ENCODE measurements around the gene RALGAPA1.
"Not testable (repeated sequence)": the region's sequence is repeated elsewhere in the genome, so short reads cannot be mapped to it uniquely, and the experiment has no call there.

RALGAPA1 gene

DNA sequence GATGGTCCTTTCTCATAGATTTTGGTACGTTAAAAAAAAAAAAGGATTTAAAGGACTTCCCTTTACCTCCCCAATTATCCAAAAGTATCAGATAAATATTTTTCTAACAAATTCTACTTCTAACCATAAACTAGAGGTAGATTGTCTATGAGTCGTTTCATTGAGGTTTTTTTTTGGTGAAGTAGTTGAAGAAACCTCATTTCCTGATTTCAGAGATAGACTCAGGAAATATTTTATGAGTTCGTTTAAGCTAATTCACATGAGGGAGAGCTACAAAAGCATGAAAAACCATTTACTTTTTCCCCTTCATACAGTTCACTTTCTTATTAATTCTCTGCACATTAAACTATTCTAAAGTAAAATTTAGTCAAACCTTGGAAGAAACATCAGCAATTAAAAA is 112.5 kb downstream of the RALGAPA1 start:
- DNase-seq = no peak

DNA sequence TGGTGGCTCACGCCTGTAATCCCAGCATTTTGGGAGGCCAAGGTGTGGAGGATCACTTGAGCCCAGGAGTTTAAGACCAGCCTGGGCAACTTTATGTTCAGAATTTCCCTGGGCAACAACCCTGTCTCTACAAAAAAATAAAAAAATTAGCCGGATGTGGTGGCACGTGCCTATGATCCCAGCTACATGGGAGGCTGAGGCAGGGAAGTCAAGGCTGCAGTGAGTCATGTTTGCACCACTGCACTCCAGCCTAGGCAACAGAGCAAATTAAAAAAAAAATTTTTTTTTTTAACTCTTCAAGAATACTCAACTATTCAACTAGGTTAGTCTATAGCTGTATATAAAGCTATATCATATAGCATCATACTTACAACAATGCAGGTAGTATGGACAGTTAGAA is 113.0 kb downstream of the RALGAPA1 start:
- no peak for DNase-seq

DNA sequence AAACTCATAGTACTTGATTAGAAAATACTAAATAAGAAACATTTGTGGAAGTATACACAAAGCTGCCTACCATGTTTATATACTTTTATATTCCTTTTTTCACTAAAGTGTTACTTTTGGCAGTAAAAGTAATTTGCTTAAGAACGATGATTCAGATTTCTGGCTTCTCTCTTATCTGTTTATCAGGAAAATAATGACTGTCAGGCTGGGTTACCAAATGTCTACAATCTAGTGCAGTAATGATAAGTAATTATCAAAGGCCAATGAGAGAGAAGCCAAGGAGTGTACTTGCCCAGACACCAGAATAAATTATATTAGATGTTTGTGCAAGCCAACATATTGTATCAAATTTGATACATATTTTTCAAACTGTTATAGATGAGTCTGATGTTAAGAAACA is 113.4 kb downstream of the RALGAPA1 start:
- DNase-seq = no peak

DNA sequence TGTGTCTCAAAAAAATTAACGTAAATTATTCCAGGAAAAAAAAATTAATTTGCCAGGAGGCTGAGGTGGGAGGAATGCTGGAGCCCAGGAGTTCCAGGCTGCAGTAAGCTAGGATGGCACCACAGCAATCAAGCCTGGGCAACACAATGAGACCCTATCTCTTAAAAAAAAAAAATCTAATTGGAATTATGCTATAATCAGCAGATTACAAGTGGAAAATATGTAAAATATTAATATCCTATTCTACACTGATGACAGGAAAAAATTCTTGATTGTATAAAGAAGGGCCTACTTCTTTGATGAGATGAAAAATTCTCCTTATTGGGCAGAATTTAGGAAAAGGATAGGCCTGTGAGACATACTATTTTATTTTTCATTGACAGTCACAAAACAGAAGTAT is 114.0 kb downstream of the RALGAPA1 start:
- no peak for DNase-seq

DNA sequence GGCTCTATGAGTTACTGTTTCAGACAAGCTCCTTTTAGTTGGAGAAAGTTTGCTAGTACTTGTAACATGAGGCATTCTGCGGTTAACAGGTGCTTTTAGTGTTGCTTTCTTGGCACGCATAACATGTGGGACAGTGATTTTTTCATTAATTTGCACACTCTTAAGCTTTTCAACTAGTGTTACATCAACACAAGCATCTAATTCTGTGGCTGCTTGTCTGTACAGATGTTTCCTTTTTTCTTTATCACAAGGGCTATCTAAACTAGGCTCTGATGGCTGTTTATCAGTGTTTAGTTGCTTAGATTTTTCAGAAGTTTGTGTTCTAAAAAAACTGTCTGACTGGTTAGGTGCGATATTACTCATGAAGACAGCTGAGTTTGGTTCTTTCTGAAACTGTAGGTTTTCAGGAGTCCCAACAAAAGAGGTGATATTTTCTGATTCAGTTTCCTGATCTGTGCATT is 120.1 kb downstream of the RALGAPA1 start:
- DNase-seq = no peak

DNA sequence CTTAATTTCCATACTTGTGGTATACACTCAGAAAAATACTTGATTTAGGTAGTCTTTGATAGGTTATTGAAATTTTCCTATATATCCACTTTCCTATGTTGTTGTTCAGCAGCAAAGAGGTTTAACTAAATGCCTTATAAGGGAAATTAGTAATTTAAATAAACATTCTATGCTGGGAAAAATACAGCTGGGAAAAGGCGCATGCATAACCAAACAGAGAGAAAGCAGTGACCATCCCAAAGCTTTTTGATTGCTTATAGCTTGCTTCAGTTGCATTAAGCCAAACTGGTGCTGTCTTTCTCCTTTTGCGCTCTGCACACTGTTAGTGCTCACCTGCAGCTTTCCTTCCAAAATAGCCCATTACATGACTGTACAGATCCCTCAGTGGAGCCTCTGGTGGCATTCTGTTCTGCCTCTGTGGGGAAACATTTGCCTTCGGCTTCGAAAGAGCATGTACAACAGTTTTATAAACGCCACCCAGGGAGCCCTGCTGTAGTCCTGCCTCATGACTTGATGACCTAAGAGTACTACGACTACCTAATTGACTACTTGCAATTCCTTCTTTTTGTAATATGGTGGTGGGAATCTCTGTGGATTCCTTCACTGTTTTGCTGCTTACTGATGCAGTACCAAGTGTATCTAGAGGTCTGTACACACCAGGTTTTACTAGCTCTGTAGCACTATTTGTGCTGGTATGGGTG is 120.8 kb downstream of the RALGAPA1 start:
- no peak for DNase-seq

DNA sequence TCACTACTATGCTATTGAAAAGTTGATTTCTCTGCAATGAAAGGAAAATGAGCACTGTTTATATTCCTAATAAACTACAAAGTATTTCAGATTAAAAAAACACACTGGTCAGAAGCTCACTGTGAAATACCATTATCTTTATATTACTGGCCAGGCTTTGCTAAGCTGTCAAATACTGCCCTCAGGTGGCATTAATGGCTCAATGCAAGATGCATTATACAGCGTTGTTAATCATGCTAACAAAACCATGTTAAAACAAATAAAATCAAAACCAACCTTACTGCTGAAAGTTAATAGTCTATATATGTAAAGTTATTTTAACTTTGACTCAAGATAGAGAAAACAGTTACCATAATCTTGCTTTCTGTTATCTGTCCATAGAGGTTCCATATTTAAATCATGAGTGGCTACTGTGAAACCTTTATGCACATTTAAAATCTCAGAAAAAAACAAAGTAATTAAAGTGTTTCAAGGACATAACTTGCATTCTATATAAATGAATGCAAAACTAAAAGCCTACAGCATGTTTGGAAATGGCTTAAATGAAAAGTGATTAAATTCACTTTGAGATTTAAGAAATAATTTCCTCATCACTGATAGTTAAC is 121.7 kb downstream of the RALGAPA1 start:
- no peak for DNase-seq

DNA sequence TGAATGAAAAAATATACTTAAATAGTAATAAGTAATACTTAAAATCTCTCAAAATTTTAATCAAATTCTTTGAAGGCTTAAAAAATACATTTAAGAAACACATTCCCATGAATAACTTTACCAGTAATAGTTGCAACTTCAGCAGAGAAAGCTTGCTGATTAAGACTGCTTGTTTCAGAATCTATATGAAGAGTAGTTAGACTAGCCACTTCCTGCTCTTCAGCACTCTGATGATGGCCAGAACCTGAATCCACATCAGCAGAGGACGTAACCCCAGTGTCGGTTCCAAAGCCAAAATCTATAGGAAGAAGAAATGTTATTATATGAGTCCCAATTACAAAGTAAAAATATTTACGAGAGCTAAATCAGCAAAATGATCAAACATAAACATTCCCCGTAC is 125.4 kb downstream of the RALGAPA1 start:
- not testable (repeated sequence) for DNase-seq

DNA sequence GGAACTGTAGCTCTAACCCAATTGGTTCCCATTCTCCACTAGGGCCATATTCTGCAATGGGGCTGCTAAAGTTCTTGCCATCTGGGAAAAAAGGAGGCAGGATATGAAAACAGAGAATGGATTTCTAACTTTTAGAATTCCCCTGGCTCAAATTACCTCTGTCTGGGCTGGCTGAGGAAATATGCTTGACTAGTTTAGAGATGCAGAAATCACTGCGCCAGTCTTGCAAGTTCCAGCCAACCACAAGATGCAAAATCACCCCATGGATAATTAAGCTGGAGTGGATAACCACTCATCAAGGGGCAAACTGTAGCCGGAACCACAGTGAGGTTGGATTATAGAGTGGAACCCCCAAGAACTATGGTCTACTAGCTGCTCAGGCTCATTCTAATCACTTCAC is 126.3 kb downstream of the RALGAPA1 start:
- DNase-seq = no peak

DNA sequence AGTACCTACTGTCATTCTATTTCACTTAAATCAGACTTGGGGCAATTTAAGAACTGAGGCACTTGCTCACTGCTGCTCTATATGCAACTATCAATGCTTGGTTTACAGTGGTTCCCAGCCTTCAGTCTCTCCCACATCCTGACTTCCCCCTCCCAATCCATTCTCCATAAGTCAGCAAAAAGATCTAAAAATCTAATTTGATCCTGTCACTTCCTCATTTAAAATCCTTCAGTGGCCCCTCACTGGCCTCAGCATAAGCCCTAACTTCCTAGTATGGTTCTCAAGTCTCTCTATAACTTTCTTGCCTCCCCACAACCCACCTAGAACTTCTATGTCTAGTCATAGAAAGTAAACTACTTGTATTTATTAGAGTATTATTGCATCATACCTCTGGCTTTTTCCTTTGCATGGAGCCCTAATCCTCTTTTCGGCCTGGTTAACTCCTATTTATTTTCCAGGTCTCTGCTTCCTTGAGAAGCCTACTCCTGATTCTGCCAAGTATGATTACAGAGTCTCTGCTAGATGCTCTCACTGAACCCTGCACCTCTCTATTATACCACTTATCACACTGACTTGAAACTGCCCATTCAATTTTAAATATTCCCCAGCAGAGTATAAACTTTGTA is 130.6 kb downstream of the RALGAPA1 start:
- no peak for DNase-seq

DNA sequence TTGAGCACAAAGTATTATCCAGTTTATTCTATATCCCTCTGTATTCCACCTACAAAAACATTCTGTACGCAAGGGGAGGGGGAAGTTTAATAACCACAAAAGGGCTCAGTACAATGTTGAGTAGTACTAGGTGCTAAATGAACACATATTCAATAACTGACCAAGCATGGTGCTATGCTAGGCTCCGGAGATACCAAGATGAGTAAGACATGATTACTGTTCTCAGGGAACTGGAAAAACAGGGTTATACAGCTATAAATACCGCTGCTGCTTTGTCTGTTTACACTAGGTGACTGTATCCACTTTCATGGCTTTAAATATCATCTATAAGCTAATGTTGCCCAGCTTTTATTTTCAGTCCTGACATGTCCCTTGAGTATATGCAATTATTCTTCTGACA is 139.3 kb downstream of the RALGAPA1 start:
- DNase-seq = no peak

DNA sequence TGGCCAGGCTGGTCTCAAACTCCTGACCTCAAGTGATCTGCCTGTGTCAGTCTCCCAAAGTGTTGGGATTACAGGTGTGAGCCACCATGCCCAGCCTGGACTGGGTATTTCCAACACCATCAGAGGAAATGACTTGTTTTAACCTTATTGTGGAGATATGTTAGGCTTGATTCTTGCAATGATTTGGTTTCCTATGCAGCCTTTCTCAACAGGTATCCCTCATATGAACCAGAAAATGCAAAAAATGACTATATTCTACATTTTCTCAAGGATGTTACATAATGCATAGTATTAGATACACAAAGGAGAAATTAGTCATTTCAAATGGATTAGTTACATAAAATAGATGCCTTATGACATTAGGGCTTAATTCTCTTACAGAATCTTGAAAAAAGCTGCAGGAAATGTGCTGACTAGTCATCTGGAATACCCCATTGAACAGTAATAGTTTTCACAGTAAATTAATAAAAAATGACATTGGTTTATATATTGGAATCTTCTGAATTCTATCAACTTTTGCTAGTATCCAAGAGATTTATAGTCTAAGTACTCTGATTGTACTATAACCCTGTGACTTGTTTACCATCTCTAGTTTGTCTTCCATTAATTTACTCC is 142.6 kb downstream of the RALGAPA1 start:
- no peak for DNase-seq

DNA sequence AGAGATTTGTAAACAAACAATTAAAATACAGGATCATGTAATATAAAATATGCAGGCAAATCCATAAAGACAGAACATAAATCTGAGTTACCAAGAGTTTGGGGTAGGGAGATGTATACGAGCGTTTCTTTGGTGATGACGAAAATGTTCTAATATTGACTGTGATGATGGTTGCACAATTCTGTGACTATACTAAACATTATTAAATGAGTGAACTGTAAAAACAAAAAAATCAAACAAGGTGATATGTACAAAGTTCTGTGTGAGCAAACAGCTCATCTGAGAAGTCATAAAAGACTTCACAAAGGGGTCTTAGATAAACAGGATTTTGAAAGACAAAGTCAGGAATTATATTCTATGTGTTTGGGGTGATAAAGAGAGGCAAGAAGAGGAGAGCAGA is 147.2 kb downstream of the RALGAPA1 start:
- no peak for DNase-seq

DNA sequence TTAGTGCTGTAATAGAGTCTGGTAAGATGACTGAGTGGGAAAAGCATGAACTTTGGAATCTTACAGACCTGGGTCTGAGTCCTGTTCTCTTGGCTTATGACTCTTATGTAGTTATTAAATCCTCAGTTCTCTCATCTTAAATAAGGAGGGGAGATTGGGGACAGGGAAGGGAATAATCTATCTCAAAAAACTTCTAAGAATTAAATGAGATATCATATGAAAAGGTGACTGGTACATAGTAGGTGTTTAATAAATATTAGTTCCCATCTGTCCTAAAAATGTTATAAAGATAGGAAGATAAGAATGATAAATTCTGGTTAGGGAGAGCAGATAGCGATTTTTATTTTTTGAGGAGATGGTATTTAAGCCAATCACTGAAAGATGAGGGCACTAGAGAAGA is 156.1 kb downstream of the RALGAPA1 start:
- DNase-seq = no peak

DNA sequence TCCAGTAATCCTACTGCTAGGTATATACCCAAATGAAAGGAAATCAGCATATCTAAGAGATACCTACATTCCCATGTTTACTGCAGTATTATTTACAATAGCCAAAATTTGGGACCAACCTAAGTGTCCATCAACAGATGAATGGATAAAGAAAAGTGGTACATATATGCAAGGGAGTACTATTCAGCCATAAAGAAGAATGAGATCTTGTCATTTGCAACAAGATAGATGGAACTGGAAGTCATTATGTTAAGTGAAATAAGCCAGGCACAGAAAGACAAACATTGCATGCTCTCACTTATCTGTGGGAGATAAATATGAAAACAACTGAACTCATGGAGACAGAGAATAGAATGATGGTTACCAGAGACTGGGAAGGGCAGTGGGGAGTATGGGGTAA is 165.6 kb downstream of the RALGAPA1 start:
- DNase-seq = no peak

DNA sequence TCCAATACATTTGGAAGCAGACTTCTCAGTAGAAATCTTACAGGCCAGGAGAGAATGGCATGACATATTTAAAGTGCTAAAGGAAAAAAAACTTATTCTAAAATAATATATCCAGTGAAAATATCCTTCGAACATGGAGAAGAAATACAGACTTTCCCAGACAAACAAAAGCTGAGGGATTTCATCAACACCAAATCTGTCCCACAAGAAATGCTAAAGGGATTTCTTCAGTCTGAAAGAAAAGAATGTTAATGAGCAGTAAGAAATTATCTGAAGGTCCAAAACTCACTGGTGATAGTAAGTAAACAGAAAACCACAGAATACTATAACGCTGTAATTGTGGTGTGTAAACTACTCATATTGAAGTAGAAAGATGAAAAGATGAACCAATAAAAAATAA is 171.2 kb downstream of the RALGAPA1 start:
- no peak for DNase-seq

DNA sequence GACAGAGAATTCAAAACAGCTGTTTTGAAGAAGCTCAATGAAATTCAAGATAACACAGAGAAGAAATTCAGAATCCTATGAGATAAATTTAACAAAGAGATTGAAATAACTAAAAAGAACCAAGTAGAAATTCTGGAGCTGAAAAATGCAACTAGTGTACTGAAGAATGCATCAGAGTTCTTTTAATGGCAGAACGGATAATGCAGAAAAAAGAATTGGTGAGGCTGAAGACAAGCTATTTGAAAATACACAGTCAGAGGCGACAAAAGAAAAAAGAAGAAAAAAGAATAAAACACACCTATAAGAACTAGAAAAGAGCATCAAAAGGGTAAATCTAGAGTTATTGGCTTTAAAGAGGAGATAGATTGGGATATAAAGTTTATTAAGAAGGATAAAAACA is 171.8 kb downstream of the RALGAPA1 start:
- DNase-seq = no peak

DNA sequence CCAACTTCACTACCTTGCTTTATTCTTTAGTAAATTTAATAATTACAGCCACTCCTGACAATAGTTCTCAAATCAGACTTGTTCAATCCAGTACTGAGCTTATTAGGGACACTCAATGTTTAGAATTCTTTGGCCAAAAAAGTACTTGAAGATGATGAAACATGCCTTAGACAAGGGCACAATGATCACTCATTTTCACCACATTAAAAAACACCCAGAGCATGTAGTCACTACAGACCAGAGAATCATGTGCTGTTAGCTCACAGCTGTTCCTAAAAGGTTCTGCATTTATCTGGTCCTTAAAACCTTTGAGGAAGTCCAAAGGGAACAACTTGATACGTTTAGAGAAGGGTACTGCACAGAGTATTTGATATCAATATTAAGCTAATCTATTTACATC is 176.4 kb downstream of the RALGAPA1 start:
- DNase-seq = no peak

DNA sequence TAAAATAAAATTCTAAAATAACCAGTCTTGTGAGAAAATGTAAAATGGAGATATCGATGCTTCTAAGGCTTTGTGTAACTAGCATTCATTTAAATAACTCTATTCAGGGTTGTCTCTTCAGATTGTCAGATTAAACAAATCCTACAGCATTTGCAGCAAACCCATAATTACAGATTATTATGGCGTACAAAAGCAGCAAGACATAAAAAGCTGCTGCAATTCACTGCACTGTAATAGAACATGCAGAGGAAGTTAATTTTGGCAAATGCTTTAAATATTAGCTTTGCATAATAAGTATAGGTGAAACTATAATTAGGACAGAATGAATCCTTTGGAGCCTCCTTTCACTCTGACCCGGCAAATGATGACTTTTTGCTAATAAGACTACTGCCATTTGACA is 176.8 kb downstream of the RALGAPA1 start:
- DNase-seq = no peak

DNA sequence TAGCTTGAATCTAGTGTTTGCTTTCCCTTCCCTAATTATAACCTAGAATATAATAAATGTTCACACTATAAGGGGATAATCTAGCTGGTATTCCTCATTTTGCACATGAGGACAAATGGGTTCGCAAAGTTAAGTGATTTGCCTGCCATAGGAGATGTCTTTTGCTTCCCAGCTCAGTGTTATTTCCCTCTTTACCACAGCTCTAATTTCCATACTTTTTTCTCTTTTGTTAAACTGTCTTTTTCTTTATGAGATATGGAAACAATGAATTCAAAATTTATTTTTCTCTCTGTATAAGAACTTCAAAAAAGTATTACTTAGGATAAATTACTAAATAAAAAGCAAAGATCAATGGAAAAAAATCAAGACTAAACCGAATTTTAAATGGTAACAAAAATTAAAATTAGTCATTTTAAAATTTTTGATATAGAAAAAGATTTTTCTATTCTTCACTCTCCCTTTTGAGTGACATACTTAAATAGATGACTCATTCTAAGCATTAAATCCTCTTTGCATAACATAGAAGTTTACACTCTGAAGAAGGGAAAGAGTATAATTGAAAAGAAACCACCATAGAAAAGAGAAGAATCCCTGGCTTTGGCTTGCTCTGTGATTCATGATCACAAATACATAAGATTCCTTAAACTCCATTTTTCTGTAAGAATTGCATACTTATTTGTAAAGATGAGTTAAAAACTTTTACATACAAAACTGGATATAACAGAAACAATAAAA is 177.9 kb downstream of the RALGAPA1 start:
- DNase-seq = no peak

DNA sequence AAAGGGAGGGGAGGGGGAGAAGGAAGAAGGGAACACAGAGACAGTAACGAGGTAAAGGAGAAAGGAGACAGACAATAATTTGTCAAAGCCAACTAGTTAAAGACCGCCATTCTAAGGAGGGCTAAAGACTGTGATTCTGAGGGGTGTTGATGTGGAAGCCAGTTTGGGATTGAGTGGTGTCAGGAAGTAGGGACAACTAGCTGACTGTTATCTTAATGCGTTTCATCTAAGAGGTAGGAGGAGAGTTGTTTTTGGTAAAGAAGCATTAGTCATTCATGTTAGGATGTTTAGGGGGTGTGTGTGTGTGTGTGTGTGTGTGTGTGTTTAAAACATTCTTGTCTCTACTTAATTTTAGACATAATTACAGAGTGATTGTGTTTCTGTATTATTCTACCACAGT is 180.1 kb downstream of the RALGAPA1 start:
- DNase-seq = no peak

DNA sequence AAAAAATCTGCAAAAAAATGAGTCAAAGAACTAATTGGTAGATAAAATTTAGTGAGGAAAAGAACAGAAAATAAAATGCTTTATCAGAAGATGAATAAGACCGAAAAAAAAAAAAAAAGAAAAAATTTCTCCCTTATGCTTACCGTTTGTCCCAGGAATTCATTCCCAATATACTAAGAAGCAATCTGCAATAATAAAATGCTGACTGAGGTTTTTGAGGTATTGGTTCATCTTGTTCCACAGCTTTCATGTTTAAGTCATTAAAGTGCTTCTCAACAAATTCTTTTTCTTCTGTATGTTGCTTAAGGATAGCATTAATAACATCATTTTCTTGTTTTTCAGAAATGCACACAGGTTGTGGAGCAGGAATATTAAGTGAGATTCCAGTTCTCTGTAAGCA is 182.1 kb downstream of the RALGAPA1 start:
- DNase-seq = not testable (repeated sequence)

DNA sequence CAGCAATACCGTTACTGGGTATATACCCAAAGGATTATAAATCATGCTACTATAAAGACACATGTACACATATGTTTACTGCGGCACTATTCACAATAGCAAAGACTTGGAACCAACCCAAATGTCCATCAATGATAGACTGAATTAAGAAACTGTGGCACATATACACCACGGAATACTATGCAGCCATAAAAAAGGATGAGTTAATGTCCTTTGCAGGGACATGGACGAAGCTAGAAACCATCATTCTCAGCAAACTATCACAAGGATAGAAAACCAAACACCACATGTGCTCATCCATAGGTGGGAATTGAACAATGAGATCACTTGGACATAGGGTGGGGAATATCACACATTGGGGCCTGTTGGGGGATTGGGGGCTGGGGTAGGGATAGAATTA is 187.1 kb downstream of the RALGAPA1 start:
- not testable (repeated sequence) for DNase-seq

Data from activated CD4-positive, CD25-positive, alpha-beta regulatory T cell treated with anti-CD3 and anti-CD28 coated beads, Interleukin-2, amount 50 U/mL, for 72 hours (primary cell).